ENCODE measurements around the gene TNFRSF13B. TPM values are rescaled to one million over a fixed set of nuclear protein-coding genes. Genes with fewer than 3 reads are reported as not detected.

The TNFRSF13B gene
- total and polyA plus RNA-seq, 2 donors from 2014 or later, result 1.4 TPM; not detected in 1

- Histone ChIP-seq H3K4me1 (ENCODE audit: control insufficient read depth in 2 of 3, insufficient read depth in 2 of 3, low read depth in 1 of 3, low read length in 3 of 3) (no peaks in the 10 kb centered on the region), H3K9me3 (ENCODE audit: control insufficient read depth in 2 of 3, insufficient read depth in 1 of 3, low read length in 3 of 3) (no peaks in the 10 kb centered on the region), H3K9ac (ENCODE audit: low read length in 3 of 3) (no peak overlapping the region), H3K36me3 (ENCODE audit: control insufficient read depth in 2 of 3, insufficient read depth in 3 of 3, low read length in 3 of 3) (no peaks in the 10 kb centered on the region), H3K27ac (ENCODE audit: low read depth in 2 of 2, low read length in 2 of 2) (no peak overlapping the region), H3K27me3 (ENCODE audit: control insufficient read depth, insufficient read depth, low read length) (no peaks in the 10 kb centered on the region), H3K4me3 (ENCODE audit: low read length in 3 of 3) (no peak overlapping the region)
- FAIRE-seq (no peak), DNase-seq (peak in 1 of 5 donors; percentile 47)
- intact Hi-C loops (cut with DNase I), result no loop called here
- TF ChIP-seq, protein P1, sequence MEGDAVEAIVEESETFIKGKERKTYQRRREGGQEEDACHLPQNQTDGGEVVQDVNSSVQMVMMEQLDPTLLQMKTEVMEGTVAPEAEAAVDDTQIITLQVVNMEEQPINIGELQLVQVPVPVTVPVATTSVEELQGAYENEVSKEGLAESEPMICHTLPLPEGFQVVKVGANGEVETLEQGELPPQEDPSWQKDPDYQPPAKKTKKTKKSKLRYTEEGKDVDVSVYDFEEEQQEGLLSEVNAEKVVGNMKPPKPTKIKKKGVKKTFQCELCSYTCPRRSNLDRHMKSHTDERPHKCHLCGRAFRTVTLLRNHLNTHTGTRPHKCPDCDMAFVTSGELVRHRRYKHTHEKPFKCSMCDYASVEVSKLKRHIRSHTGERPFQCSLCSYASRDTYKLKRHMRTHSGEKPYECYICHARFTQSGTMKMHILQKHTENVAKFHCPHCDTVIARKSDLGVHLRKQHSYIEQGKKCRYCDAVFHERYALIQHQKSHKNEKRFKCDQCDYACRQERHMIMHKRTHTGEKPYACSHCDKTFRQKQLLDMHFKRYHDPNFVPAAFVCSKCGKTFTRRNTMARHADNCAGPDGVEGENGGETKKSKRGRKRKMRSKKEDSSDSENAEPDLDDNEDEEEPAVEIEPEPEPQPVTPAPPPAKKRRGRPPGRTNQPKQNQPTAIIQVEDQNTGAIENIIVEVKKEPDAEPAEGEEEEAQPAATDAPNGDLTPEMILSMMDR (IDR thresholded peaks at IDR 0.05; ENCODE audit: borderline replicate concordance, extremely low read depth, insufficient read depth), result no peak
Measured at GRCh38 chr17:16929035-16929680, 42.8 kb downstream of the TNFRSF13B start.

DNA sequence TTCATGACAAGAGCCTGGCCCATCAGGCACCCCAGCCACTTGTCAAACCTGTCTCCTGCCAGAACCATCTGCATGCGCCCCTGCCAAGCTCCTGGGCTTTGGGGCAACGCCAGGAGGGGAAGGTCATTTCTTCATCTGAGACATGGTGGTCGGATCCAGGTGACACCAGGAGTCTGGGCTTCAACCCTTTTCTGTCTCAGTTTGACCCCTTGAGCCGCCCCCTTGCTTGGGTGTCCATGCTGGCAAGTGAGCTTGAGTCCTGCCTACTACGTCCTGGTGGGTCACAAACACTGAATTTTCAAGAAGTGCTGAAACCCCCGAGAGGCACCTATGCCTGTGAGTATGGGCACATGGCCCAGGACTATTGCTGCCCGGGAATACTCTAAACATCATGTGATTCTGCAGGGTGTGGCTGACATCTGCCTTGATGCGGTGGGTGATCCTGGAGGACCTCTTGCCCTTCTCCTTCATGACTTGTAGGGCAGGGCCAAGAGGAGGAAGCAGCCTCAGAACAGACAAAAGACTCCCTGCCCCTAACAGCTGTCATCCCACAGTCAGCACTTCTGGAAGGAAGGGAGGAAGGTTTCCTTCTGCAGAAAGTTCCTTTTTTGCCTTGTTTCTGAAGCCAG is 43.4 kb downstream of the TNFRSF13B start:
- no peaks in the 10 kb centered on the region for H3K4me1 ChIP-seq (ENCODE audit: control insufficient read depth in 2 of 3, insufficient read depth in 2 of 3, low read depth in 1 of 3, low read length in 3 of 3)
- DNase-seq, result peak in 1 of 5 donors; percentile 60
- TF ChIP-seq, protein P1 (IDR thresholded peaks at IDR 0.05; ENCODE audit: borderline replicate concordance, extremely low read depth, insufficient read depth), result no peak
- no peaks in the 10 kb centered on the region for H3K36me3 ChIP-seq (ENCODE audit: control insufficient read depth in 2 of 3, insufficient read depth in 3 of 3, low read length in 3 of 3)
- no peaks in the 10 kb centered on the region for H3K27me3 ChIP-seq (ENCODE audit: control insufficient read depth, insufficient read depth, low read length)
- H3K4me3 ChIP-seq (ENCODE audit: low read length in 3 of 3), result no peak overlapping the region
- no peak overlapping the region for H3K27ac ChIP-seq (ENCODE audit: low read depth in 2 of 2, low read length in 2 of 2)
- no peak overlapping the region for H3K9ac ChIP-seq (ENCODE audit: low read length in 3 of 3)
- no peaks in the 10 kb centered on the region for H3K9me3 ChIP-seq (ENCODE audit: control insufficient read depth in 2 of 3, insufficient read depth in 1 of 3, low read length in 3 of 3)
- FAIRE-seq, result no peak
- intact Hi-C loops (cut with DNase I), result no loop called here

- peak in 2 of 5 donors; percentile 12 to 59 for DNase-seq
- no peaks in the 10 kb centered on the region for H3K27me3 ChIP-seq (ENCODE audit: control insufficient read depth, insufficient read depth, low read length)
- no peaks in the 10 kb centered on the region for H3K36me3 ChIP-seq (ENCODE audit: control insufficient read depth in 2 of 3, insufficient read depth in 3 of 3, low read length in 3 of 3)
- no peak for FAIRE-seq
- TF ChIP-seq, protein P1 (IDR thresholded peaks at IDR 0.05; ENCODE audit: borderline replicate concordance, extremely low read depth, insufficient read depth), result no peak
- intact Hi-C loops (cut with DNase I), result no loop called here
- H3K27ac ChIP-seq (ENCODE audit: low read depth in 2 of 2, low read length in 2 of 2), result no peak overlapping the region
- H3K4me1 ChIP-seq (ENCODE audit: control insufficient read depth in 2 of 3, insufficient read depth in 2 of 3, low read depth in 1 of 3, low read length in 3 of 3), result no peaks in the 10 kb centered on the region
- H3K4me3 ChIP-seq (ENCODE audit: low read length in 3 of 3), result no peak overlapping the region
- H3K9ac ChIP-seq (ENCODE audit: low read length in 3 of 3), result no peak overlapping the region
- H3K9me3 ChIP-seq (ENCODE audit: control insufficient read depth in 2 of 3, insufficient read depth in 1 of 3, low read length in 3 of 3), result no peaks in the 10 kb centered on the region
Measured at GRCh38 chr17:16927641-16928321, 44.1 kb downstream of the TNFRSF13B start.
